Right cardiac atrium (tissue), 5 donors: ENCODE measurements around the gene POLA1. TPM values are rescaled to one million over a fixed set of nuclear protein-coding genes. Genes with fewer than 3 reads are reported as not detected.

Source experiments
- ATAC-seq, 2 donors: fragments of 200-7000 bp; cut with Tn5 transposase; one replicate each; pipeline versions ENCODE4 v1.8.0 to v1.9.1; 2020; ENCODE audit warnings: moderate library complexity in 2 of 2, mild to moderate bottlenecking in 1 of 2
- DNase-seq, 3 donors: peaks; one replicate each; pipeline ENCODE4 v3.0.0-alpha.2; 2020
- H3K27ac ChIP-seq: one replicate; pipeline ENCODE4 v1.5.1; 2013; ENCODE audit warnings: mild to moderate bottlenecking, low read length, control low read depth, moderate library complexity
- H3K27me3 ChIP-seq: one replicate; pipeline ENCODE4 v1.6.1; 2013; ENCODE audit not compliant: control insufficient read depth, insufficient read depth
- H3K4me1 ChIP-seq: one replicate; pipeline ENCODE4 v1.6.1; 2013; ENCODE audit warnings: low read length; ENCODE audit not compliant: control insufficient read depth, insufficient read depth
- H3K4me3 ChIP-seq: one replicate; pipeline ENCODE4 v1.5.1; 2013; ENCODE audit warnings: low read length, control low read depth
- H3K9me3 ChIP-seq: one replicate; pipeline ENCODE4 v1.6.1; 2013; ENCODE audit warnings: low read length; ENCODE audit not compliant: control insufficient read depth
- WGBS: extraction: QIAGEN DNeasy Blood & Tissue Kit; methylation state at CpG from one replicate; pipeline ENCODE4 v1.1.7; 2013; 5-methylcytosine and 5-hydroxymethylcytosine counted together
- intact Hi-C, 4 donors: fragments of 100-400 bp; cut with DNase I; formaldehyde crosslinking; loops; one replicate each; pipeline versions ENCODE4 v1.11.0 to v1.14.0; 2022 to 2023
- polyA plus RNA-seq: library from polyadenylated mRNA; stranded (reverse); fragments of 200-250 nt; gene quantifications from one replicate; pipeline ENCODE4 v1.2.3, GENCODE V29; 2013
- total RNA-seq, 4 donors: library from RNA; stranded (reverse); fragmentation: NEBNext Ultra II Directional; extraction: Animal tissue kit (Norgen Biotek cat#: 25700); gene quantifications; one replicate each; pipeline ENCODE4 v1.2.1, GENCODE V29; 2021
- donor health status: healthy with polysubstance abuse.
- donor health status: DM: no; HTN: yes; CAD: no.
- donor health status: DM: no; HTN: no; CAD: no.
- donor health status: DM: no; HTN: yes; CAD: no; lungs with severe emphysema.
- donor health status: DM: yes; HTN: yes; CAD: no.

The POLA1 gene
- total and polyA plus RNA-seq, 5 donors, result 3.6 to 12.3 (median 9.1) TPM

- 76% methylated on average over 3 of the region's 3 CpGs for whole genome bisulfite sequencing
- no peak overlapping the region for H3K27ac ChIP-seq
- intact Hi-C loops, result no loop called here
- DNase-seq, result no peak
- H3K4me3 ChIP-seq, result no peak overlapping the region
- no peaks in the 10 kb centered on the region for H3K9me3 ChIP-seq
- no peaks in the 10 kb centered on the region for H3K4me1 ChIP-seq
- H3K27me3 ChIP-seq, result no peaks in the 10 kb centered on the region
- no peak for ATAC-seq
Observed at GRCh38 chrX:24659646-24660045, 34.1 kb upstream of the POLA1 start.

- Histone ChIP-seq H3K4me3 (no peak overlapping the region), H3K27me3 (no peaks in the 10 kb centered on the region), H3K4me1 (no peaks in the 10 kb centered on the region), H3K27ac (no peak overlapping the region), H3K9me3 (no peaks in the 10 kb centered on the region)
- intact Hi-C loops, result no loop called here
- DNase-seq, result no peak
- ATAC-seq, result no peak
Observed at GRCh38 chrX:24661292-24661691, 32.4 kb upstream of the POLA1 start.

- WGBS, result 46% methylated on average over 4 of the region's 4 CpGs
- H3K4me1 ChIP-seq, result no peaks in the 10 kb centered on the region
- intact Hi-C loops, result no loop called here
- peak; percentile 91 to 93 for ATAC-seq
- peak overlapping the region; percentile 75 for H3K27ac ChIP-seq
- no peak for DNase-seq
- H3K27me3 ChIP-seq, result no peaks in the 10 kb centered on the region
- H3K9me3 ChIP-seq, result no peaks in the 10 kb centered on the region
- no peak overlapping the region for H3K4me3 ChIP-seq
Observed at GRCh38 chrX:24662352-24662751, 31.4 kb upstream of the POLA1 start.

DNA sequence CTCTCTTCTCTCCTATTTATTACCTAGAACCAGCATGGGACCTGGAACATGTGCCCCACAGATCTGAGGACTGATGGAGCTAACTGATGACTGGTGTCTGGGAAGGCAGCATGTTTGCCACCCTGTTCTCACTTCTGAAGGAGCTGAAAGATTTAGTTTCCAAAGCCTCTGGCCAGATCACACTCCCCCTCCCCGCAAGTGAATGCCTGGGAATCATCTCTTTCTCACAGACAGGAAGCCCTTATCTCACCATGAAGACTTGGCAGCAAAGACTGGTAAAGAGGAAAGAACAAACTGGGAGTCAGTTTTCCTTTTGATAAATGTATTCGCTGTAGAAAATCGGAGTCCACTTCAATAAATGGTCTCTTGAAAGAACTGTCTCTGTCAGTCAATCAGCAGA, 25.6 kb upstream of the POLA1 start:
- Histone ChIP-seq H3K4me3 (no peak overlapping the region), H3K9me3 (no peaks in the 10 kb centered on the region), H3K27ac (peak overlapping the region; percentile 58), H3K27me3 (no peaks in the 10 kb centered on the region), H3K4me1 (peaks cover 2% of the 10 kb centered on the region)
- WGBS, result 5% methylated on average over 3 of the region's 3 CpGs
- ATAC-seq (peak; percentile 76), DNase-seq (no peak)
- intact Hi-C loops, result no loop called here

- ATAC-seq, result peak in 1 of 2 donors; percentile 36
- intact Hi-C loops, result no loop called here
- whole genome bisulfite sequencing, result 48% methylated on average over 11 of the region's 11 CpGs
- Histone ChIP-seq H3K4me3 (no peak overlapping the region), H3K4me1 (peaks cover 2% of the 10 kb centered on the region), H3K27ac (no peak overlapping the region), H3K9me3 (no peaks in the 10 kb centered on the region), H3K27me3 (no peaks in the 10 kb centered on the region)
- DNase-seq, result no peak
Observed at GRCh38 chrX:24672701-24673190, 21.0 kb upstream of the POLA1 start.

GRCh38 chrX:24673424-24673823, 20.3 kb upstream of the POLA1 start:
- no peaks in the 10 kb centered on the region for H3K27me3 ChIP-seq
- WGBS, result 65% methylated on average over 2 of the region's 2 CpGs
- H3K4me1 ChIP-seq, result no peaks in the 10 kb centered on the region
- DNase-seq (no peak), ATAC-seq (no peak)
- no peaks in the 10 kb centered on the region for H3K9me3 ChIP-seq
- no peak overlapping the region for H3K27ac ChIP-seq
- H3K4me3 ChIP-seq, result no peak overlapping the region
- intact Hi-C loops, result no loop called here

DNA sequence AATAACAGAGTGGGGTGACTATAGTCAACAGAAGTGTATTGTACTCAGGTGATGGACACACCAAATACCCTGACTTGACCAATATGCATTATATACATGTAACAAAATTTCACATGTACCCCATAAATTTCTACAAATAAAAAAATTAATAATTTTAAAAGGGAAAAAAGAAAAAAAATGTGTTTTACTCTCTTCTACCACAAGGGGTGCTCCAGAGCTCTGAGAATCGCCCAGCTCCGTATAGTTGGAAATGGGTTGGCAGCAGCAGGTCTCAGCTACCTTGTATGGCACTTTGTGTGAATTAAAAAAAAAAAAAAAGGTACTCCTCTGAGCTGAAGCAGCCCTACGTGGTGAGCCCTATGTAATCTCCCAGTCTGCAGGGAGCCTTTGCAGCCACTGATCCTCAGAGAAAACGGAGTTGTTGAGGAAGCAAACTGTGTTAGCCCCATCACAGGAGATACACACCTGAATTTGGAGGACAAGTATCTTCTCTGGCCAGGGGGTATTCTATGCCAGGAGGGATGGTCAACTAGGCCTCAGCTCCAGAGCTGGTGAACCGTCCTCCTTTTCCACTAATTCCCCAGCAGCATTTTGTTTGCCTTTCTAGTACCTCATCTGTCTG, 17.2 kb upstream of the POLA1 start:
- Histone ChIP-seq H3K4me1 (no peaks in the 10 kb centered on the region), H3K27ac (no peak overlapping the region), H3K9me3 (no peaks in the 10 kb centered on the region), H3K4me3 (no peak overlapping the region), H3K27me3 (no peaks in the 10 kb centered on the region)
- 43% methylated on average over 5 of the region's 5 CpGs for WGBS
- intact Hi-C loops, result no loop called here
- no peak for DNase-seq
- no peak for ATAC-seq

GRCh38 chrX:24682739-24683432, 10.8 kb upstream of the POLA1 start:
- intact Hi-C loops, result no loop called here
- H3K4me3 ChIP-seq, result no peak overlapping the region
- no peaks in the 10 kb centered on the region for H3K9me3 ChIP-seq
- H3K27ac ChIP-seq, result no peak overlapping the region
- WGBS, result 90% methylated on average over 7 of the region's 7 CpGs
- ATAC-seq (no peak), DNase-seq (no peak)
- H3K4me1 ChIP-seq, result no peaks in the 10 kb centered on the region
- no peaks in the 10 kb centered on the region for H3K27me3 ChIP-seq

- intact Hi-C loops, result no loop called here
Observed at GRCh38 chrX:24684048-24684447, 9.7 kb upstream of the POLA1 start.

DNA sequence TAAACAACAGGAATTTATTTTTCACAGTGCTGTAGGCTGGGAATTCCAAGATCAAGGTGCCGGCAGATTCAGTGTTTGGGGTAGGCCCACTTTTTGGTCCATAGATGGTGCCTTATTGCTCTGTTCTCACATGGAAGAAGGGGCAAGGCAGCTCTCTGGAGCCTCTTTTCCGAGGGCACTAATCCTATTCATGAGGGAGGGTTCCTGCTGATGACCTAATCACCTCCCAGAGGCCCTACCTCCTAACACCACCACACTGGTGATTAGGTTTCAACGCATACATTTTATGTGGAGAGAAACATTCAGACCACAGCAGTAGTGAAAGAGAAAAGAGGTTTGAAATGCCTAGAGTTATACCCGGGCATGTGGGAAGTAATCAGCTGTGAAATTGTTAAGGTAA, 1.4 kb upstream of the POLA1 start:
- H3K4me1 ChIP-seq, result no peaks in the 10 kb centered on the region
- H3K27ac ChIP-seq, result no peak overlapping the region
- ATAC-seq (no peak), DNase-seq (no peak)
- intact Hi-C loops, result no loop called here
- no peak overlapping the region for H3K4me3 ChIP-seq
- H3K9me3 ChIP-seq, result no peaks in the 10 kb centered on the region
- 66% methylated on average over 4 of the region's 4 CpGs for WGBS
- H3K27me3 ChIP-seq, result no peaks in the 10 kb centered on the region

More at GRCh38 chrX:24684048-24684447, 9.7 kb upstream of the POLA1 start:
- no peaks in the 10 kb centered on the region for H3K4me1 ChIP-seq
- H3K27ac ChIP-seq, result no peak overlapping the region
- 73% methylated on average over 2 of the region's 2 CpGs for WGBS
- ATAC-seq (no peak), DNase-seq (no peak)
- H3K4me3 ChIP-seq, result no peak overlapping the region
- H3K9me3 ChIP-seq, result no peaks in the 10 kb centered on the region
- H3K27me3 ChIP-seq, result no peaks in the 10 kb centered on the region

GRCh38 chrX:24694825-24695224, 1.1 kb downstream of the POLA1 start:
- WGBS, result 27% methylated on average over 6 of the region's 6 CpGs
- intact Hi-C loops, result no loop called here
- Histone ChIP-seq H3K9me3 (no peaks in the 10 kb centered on the region), H3K27me3 (no peaks in the 10 kb centered on the region), H3K27ac (no peak overlapping the region), H3K4me1 (no peaks in the 10 kb centered on the region), H3K4me3 (no peak overlapping the region)
- ATAC-seq (no peak), DNase-seq (no peak)
